AG04449 (cell line): ENCODE data around the gene DGKB.

Experiments used
- CTCF ChIA-PET: fragments of 350-600 bp; formaldehyde crosslinking; extraction: SDS; loops from one replicate; lab custom pipeline; 2021; ENCODE audit warnings: antibody characterized with exemption; lab: Yijun Ruan, JAX
- POLR2A ChIA-PET: fragments of 400-600, 350-600 bp; formaldehyde crosslinking; extraction: SDS; loops from one replicate; lab custom pipeline; 2020; ENCODE audit warnings: antibody characterized with exemption, inconsistent platforms; lab: Yijun Ruan, JAX
- DNase-seq: peaks from one replicate; pipeline ENCODE4 v3.0.0-alpha.2; 2010; ENCODE audit warnings: low read depth, low spot score
- H3K4me3 ChIP-seq: 2 replicates; pipeline ENCODE4 v1.5.1; 2011; ENCODE audit warnings: low read depth, mild to moderate bottlenecking, control low read depth, low read length
- CTCF ChIP-seq: IDR thresholded peaks from one replicate; pipeline ENCODE4 v1.5.1; 2011; ENCODE audit warnings: mild to moderate bottlenecking, moderate library complexity, low read length, control low read depth, inconsistent platforms; ENCODE audit not compliant: insufficient read depth; ENCODE audit errors: missing control alignments

DGKB gene

GRCh38 chr7:14902589-14903067, at the start of gene DGKB:
Gene DGKB, minus strand, starts transcription at chr7:14902751.
- no peak for DNase-seq
- no peak for TF ChIP-seq CTCF
- ChIA-PET POLR2A (no interaction called here), CTCF (interaction anchor here (0.7 to 2.0 kb wide), 4 partner anchors 9 to 184 kb away, joined by 3 to 7 read pairs (median 4); no protein-coding TSS in a partner anchor)
- peak within 1 kb of the TSS; percentile 47 for H3K4me3 ChIP-seq

- no peak overlapping the region for H3K4me3 ChIP-seq
- ChIA-PET CTCF (interaction anchor here (1.4 kb wide), 1 partner anchor 66 kb away, joined by 4 read pairs; no protein-coding TSS in a partner anchor), POLR2A (no interaction called here)
- no peak for TF ChIP-seq CTCF
- no peak for DNase-seq
Observed at GRCh38 chr7:14950013-14950412, 47.5 kb upstream of the DGKB start.

- no peak overlapping the region for H3K4me3 ChIP-seq
- POLR2A ChIA-PET, result no interaction called here
- TF ChIP-seq CTCF, result no peak
- no peak for DNase-seq
- CTCF ChIA-PET, result no interaction called here
Observed at GRCh38 chr7:14938181-14938580, 35.6 kb upstream of the DGKB start.

GRCh38 chr7:14937581-14937980, 35.0 kb upstream of the DGKB start:
- ChIA-PET CTCF (interaction anchor here (1.0 kb wide), 1 partner anchor 79 kb away, joined by 3 read pairs; no protein-coding TSS in a partner anchor), POLR2A (no interaction called here)
- DNase-seq, result no peak
- H3K4me3 ChIP-seq, result no peak overlapping the region
- no peak for TF ChIP-seq CTCF

GRCh38 chr7:14936554-14936953, 34.0 kb upstream of the DGKB start:
- peak; percentile 0 for DNase-seq

GRCh38 chr7:14934839-14935238, 32.3 kb upstream of the DGKB start:
- ChIA-PET CTCF (no interaction called here), POLR2A (no interaction called here)
- H3K4me3 ChIP-seq, result no peak overlapping the region
- TF ChIP-seq CTCF, result no peak
- no peak for DNase-seq

More at GRCh38 chr7:14936554-14936953, 34.0 kb upstream of the DGKB start:
- no peak overlapping the region for H3K4me3 ChIP-seq
- ChIA-PET CTCF (no interaction called here), POLR2A (no interaction called here)
- no peak for TF ChIP-seq CTCF
